Measurements from ENCODE around the gene ARPC5.

DNA sequence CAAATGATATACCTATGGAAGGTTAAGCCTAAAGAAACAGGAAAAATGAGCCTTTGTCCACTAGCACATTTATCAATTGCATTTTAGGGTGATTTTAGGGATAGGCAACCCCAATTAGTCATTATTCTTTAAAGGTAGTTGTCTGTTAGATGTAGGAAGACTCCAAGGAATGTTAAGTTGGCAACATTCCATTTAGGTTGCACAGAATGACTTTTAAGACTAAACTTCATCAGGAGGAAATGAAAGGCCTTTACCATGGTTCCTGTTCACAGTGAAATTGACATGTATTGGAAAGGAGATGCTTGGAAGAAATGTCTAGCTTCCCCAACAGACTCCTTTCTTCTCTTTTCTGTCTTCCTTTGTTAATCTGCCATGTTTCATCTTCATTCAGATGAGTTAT, 19.1 kb upstream of the ARPC5 start:
- TF ChIP-seq, protein P1, sequence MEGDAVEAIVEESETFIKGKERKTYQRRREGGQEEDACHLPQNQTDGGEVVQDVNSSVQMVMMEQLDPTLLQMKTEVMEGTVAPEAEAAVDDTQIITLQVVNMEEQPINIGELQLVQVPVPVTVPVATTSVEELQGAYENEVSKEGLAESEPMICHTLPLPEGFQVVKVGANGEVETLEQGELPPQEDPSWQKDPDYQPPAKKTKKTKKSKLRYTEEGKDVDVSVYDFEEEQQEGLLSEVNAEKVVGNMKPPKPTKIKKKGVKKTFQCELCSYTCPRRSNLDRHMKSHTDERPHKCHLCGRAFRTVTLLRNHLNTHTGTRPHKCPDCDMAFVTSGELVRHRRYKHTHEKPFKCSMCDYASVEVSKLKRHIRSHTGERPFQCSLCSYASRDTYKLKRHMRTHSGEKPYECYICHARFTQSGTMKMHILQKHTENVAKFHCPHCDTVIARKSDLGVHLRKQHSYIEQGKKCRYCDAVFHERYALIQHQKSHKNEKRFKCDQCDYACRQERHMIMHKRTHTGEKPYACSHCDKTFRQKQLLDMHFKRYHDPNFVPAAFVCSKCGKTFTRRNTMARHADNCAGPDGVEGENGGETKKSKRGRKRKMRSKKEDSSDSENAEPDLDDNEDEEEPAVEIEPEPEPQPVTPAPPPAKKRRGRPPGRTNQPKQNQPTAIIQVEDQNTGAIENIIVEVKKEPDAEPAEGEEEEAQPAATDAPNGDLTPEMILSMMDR (IDR thresholded peaks at IDR 0.05): no peak
- TF ChIP-seq POLR2A (IDR thresholded peaks at IDR 0.05): no peak
